Right lobe of liver (tissue), 4 donors: ENCODE results near the gene SLC18B1.

Experiments
- CTCF ChIP-seq, 4 donors: fragments of 200-600 bp in 3 of 4; fragments of 450-650 bp in 1 of 4; IDR thresholded peaks; one replicate each; pipeline versions ENCODE4 v1.5.1 to v1.8.0; 2016 to 2022; ENCODE audit warnings: antibody characterized with exemption in 4 of 4, mild to moderate bottlenecking in 2 of 4
- POLR2A ChIP-seq: fragments of 450-650 bp; IDR thresholded peaks from one replicate; pipeline ENCODE4 v1.6.1; 2017; ENCODE audit warnings: antibody characterized with exemption, mild to moderate bottlenecking
- donor health status: DM: no; HTN: no; CAD: no.
- donor health status: DM: no; HTN: no; CAD: no.
- donor health status: DM: no; HTN: yes; CAD: no.

DNA sequence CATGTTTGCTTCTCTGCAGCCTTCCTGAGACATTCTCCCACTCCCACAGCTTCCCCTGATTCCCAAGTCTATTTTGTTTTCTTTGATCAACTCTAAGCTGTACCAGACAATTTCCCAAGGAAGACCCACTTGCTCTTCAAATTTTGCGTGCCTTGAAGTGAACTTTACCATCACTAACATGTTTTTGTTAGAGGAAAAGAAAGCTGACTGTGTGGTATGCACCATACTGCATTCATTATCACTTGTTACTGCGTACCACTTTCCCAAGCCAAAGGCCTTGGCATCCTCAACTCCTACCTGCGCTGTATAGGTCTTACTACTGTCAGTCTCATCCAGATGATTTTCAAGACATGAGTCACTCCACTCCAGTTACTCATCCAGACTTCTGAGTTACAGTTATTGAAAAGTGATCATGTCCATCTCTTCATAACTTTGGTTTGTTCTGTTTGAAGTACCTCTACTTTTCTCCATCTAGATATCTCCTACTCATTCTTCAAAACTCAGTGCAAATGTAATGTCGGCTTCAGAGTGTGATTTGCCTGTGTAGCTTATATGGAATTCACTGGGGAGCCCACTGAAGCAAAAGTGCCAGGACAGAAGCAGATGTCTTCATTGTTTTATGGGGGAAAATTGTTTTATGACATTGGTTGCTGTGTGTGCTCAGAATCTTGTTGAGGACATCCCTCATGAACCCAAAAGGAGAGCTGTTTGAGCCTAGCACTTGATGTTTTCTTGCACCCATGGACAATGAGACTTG is 21.1 kb upstream of the SLC18B1 start:
- no peak for TF ChIP-seq CTCF (IDR thresholded peaks at IDR 0.05)
- no peak for TF ChIP-seq POLR2A
